Ovary (tissue), 3 donors: ENCODE measurements around the gene ELOB.

Source experiments
- CTCF ChIP-seq, 3 donors: fragments of 450-650 bp in 2 of 3; fragments of 200-600 bp in 1 of 3; IDR thresholded peaks; one replicate each; pipeline versions ENCODE4 v1.5.1 to v1.8.0; 2016 to 2022; ENCODE audit warnings: antibody characterized with exemption in 3 of 3, mild to moderate bottlenecking in 1 of 3
- EP300 ChIP-seq: sonication (generic); formaldehyde crosslinking; IDR thresholded peaks from one replicate; pipeline ENCODE4 v1.6.1; 2017; ENCODE audit warnings: antibody characterized with exemption
- POLR2A ChIP-seq: fragments of 450-650 bp; IDR thresholded peaks from one replicate; pipeline ENCODE4 v1.6.1; 2017; ENCODE audit warnings: antibody characterized with exemption, mild to moderate bottlenecking, moderate library complexity
- donor health status: DM: no; HTN: no; CAD: no.

- TF ChIP-seq CTCF (IDR thresholded peaks at IDR 0.05) (no peak), POLR2A (no peak), EP300 (no peak)
Observed at GRCh38 chr16:2749476-2749875, 27.6 kb downstream of the ELOB start.
